NB4 (cell line): Measurements from ENCODE around the gene OGFRL1.

Experiments used
- CTCF ChIP-seq: IDR thresholded peaks from one replicate; pipeline ENCODE4 v1.5.1; 2012; ENCODE audit warnings: low read depth, low read length
- POLR2A ChIP-seq: IDR thresholded peaks from 2 replicates; pipeline ENCODE4 v1.6.1; 2011; ENCODE audit warnings: mild to moderate bottlenecking; ENCODE audit not compliant: insufficient read length; ENCODE audit errors: extremely low read depth

GRCh38 chr6:71268735-71269437, 19.7 kb upstream of the OGFRL1 start:
- TF ChIP-seq CTCF (no peak), POLR2A (no peak)
